HCT116 (cell line): ENCODE measurements around the gene RNFT1. TPM values are rescaled to one million over a fixed set of nuclear protein-coding genes. Genes with fewer than 3 reads are reported as not detected.
"Not testable (repeated sequence)": the region's sequence is repeated elsewhere in the genome, so short reads cannot be mapped to it uniquely, and the experiment has no call there.

Experiments
- ATAC-seq: fragments of 200-7000 bp; cut with Tn5 transposase; 2 replicates; pipeline ENCODE4 v1.9.1; 2020; ENCODE audit warnings: mild to moderate bottlenecking, moderate library complexity
- BruUV-seq: library from RNA; stranded (reverse); fragments of 400-500 nt; replicated peaks from 2 replicates; lab custom pipeline; 2021; lab: Mats Ljungman, UMichigan
- CTCF ChIA-PET: fragments of 300-600 bp; sonication (Branson Sonifier 250); formaldehyde crosslinking; loops from one replicate; lab custom pipeline; 2021; ENCODE audit warnings: antibody characterized with exemption; lab: Charles Lee
- POLR2A ChIA-PET: fragments of 300-600, 350-600 bp; sonication (Branson Sonifier 250); formaldehyde crosslinking; loops from one replicate; lab custom pipeline; 2021; ENCODE audit warnings: antibody characterized with exemption; lab: Charles Lee
- RAD21 ChIA-PET, 2 experiments: fragments of 300-600 bp; sonication (Branson Sonifier 250); formaldehyde crosslinking; loops; one replicate each; lab custom pipeline; 2023; ENCODE audit warnings: low total read pairs in 2 of 2; ENCODE audit not compliant: uncharacterized antibody in 2 of 2, unreplicated experiment in 2 of 2, low non-redundant PET in 1 of 2; lab: Charles Lee
- DNase-seq: peaks from one replicate; pipeline ENCODE4 v3.0.0-alpha.2; 2010; ENCODE audit warnings: low read depth, low spot score
- H2AFZ ChIP-seq: fragments of 200-600 bp; shearing (Covaris generic), sonication (generic); 2 replicates; pipeline ENCODE4 v1.6.1; 2017; ENCODE audit warnings: low read depth, mixed run types, mixed read lengths, antibody characterized with exemption, low read length; ENCODE audit not compliant: poor library complexity, severe bottlenecking
- H3K27ac ChIP-seq: 2 replicates; pipeline ENCODE4 v1.5.1; 2012; ENCODE audit warnings: low read depth, low read length
- H3K27me3 ChIP-seq: fragments of 200-600 bp; sonication (generic); 2 replicates; pipeline ENCODE4 v1.6.1; 2016; ENCODE audit warnings: mixed run types, low read length, mixed read lengths; ENCODE audit not compliant: insufficient read depth
- H3K36me3 ChIP-seq, 2 experiments: fragments of 200-500 bp in 1 of 2; fragments of 200-600 bp in 1 of 2; sonication (Bioruptor generic) in 1 of 2; sonication (generic) in 1 of 2; 2 replicates each; pipeline versions ENCODE4 v1.5.1 to v1.6.1; 2014 to 2016; ENCODE audit warnings: low read length in 2 of 2, inconsistent platforms in 1 of 2, mixed read lengths in 1 of 2, mixed run types in 1 of 2; ENCODE audit not compliant: insufficient read depth in 2 of 2, control insufficient read depth in 1 of 2
- H3K4me1 ChIP-seq, 2 experiments: fragments of 200-600 bp in 1 of 2; sonication (generic) in 1 of 2; 2 replicates each; pipeline versions ENCODE4 v1.5.1 to v1.6.1; 2012 to 2017; ENCODE audit warnings: low read length in 2 of 2, inconsistent platforms in 1 of 2, mild to moderate bottlenecking in 1 of 2, mixed read lengths in 1 of 2, mixed run types in 1 of 2, moderate library complexity in 1 of 2; ENCODE audit not compliant: insufficient read depth in 2 of 2, control insufficient read depth in 1 of 2
- H3K4me2 ChIP-seq: fragments of 200-600 bp; sonication (generic); 2 replicates; pipeline ENCODE4 v1.6.1; 2017; ENCODE audit warnings: mixed run types, low read length, mixed read lengths
- H3K4me3 ChIP-seq, 2 experiments: fragments of 200-600 bp in 1 of 2; sonication (generic) in 1 of 2; replicated peaks in 1 of 2; 2 replicates each; pipeline ENCODE4 v1.5.1; 2011 to 2016; ENCODE audit warnings: low read length in 2 of 2, control low read depth in 1 of 2, low read depth in 1 of 2, mild to moderate bottlenecking in 1 of 2, mixed read lengths in 1 of 2, mixed run types in 1 of 2
- H3K79me2 ChIP-seq: fragments of 200-600 bp; sonication (generic); 2 replicates; pipeline ENCODE4 v1.6.1; 2017; ENCODE audit warnings: mild to moderate bottlenecking, mixed run types, low read length, moderate library complexity, mixed read lengths; ENCODE audit not compliant: insufficient read depth
- H3K9ac ChIP-seq: fragments of 200-600 bp; sonication (generic); 2 replicates; pipeline ENCODE4 v1.6.1; 2016; ENCODE audit warnings: low read length, mixed read lengths
- H3K9me2 ChIP-seq: fragments of 200-600 bp; sonication (generic), shearing (Covaris generic); 2 replicates; pipeline ENCODE4 v1.6.1; 2017; ENCODE audit warnings: mixed run types, mild to moderate bottlenecking, moderate library complexity; ENCODE audit not compliant: insufficient read depth
- H3K9me3 ChIP-seq, 2 experiments: fragments of 200-500 bp in 1 of 2; fragments of 200-600 bp in 1 of 2; sonication (Bioruptor generic) in 1 of 2; sonication (generic) in 1 of 2; 2 replicates each; pipeline ENCODE4 v1.6.1; 2014 to 2017; ENCODE audit warnings: low read length in 2 of 2, mixed read lengths in 2 of 2, inconsistent platforms in 1 of 2, low read depth in 1 of 2, mild to moderate bottlenecking in 1 of 2, mixed run types in 1 of 2, moderate library complexity in 1 of 2; ENCODE audit not compliant: control insufficient read depth in 1 of 2, insufficient read depth in 1 of 2
- H4K20me1 ChIP-seq: fragments of 200-600 bp; sonication (generic), shearing (Covaris generic); 2 replicates; pipeline ENCODE4 v1.6.1; 2017; ENCODE audit warnings: mixed run types, mild to moderate bottlenecking, moderate library complexity; ENCODE audit not compliant: insufficient read depth
- intact Hi-C: fragments of 100-400 bp; cut with micrococcal nuclease; formaldehyde crosslinking; loops from 2 replicates; pipeline ENCODE4 v1.10.0; 2022
- total RNA-seq: library from RNA; stranded (reverse); gene quantifications from one replicate; pipeline ENCODE4 v1.2.1, GENCODE V29; 2021; ENCODE audit not compliant: unreplicated experiment

RNFT1 gene
- total RNA-seq, 1 experiment from 2014 or later, result 24.2 TPM

DNA sequence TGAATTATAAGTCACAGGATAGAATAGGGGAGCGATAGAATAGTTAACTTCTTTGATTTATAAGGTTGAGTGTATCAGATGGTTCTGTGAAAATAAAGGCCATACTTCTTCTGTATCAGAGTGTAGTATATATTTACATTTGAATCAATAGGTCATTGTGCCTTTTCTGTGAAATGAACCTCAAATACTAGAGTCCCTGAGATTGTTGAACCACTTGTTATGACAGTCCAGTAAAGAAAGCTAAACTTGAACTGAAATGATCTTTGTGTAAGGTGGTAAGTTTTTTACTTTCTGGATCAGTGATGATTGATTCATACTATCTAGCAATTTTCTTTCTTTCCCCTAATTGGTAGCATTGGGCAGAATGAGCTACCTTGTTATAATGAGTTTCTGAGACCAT is 31.2 kb downstream of the RNFT1 start:
- intact Hi-C loops, H3K9ac ChIP-seq, POLR2A ChIA-PET, H3K4me2 ChIP-seq, H3K4me3 ChIP-seq, H3K9me3 ChIP-seq, DNase-seq, ATAC-seq, H3K27ac ChIP-seq, H4K20me1 ChIP-seq, H3K79me2 ChIP-seq, H3K27me3 ChIP-seq, H2AFZ ChIP-seq, H3K9me2 ChIP-seq, BruUV-seq, H3K4me1 ChIP-seq, RAD21 ChIA-PET: not testable (repeated sequence)
- CTCF ChIA-PET, result interaction anchor here (2.3 kb wide), 1 partner anchor 19 kb away, joined by 9 read pairs; no protein-coding TSS in a partner anchor
- H3K36me3 ChIP-seq, result peaks cover 40 to 42% of the 10 kb centered on the region in 2 experiments

DNA sequence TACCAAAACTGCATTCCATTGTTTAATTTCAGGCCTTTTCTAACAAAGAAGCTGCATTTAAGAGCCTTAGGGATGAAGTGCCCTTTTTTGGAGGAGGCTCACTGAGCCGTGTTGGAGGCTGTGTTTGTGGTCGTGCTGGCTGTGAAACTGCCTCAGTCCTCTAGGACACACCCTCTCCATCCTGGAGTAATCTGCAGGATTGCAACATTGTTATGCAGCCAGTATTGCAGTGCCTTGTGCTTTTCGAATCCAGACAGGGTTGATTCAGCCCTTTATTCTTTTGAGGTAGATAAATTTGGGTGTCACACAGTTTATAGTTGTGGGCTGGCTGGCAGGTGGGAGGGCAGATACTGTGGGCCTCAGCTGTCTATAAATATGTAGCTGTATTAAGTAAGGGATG is 33.8 kb downstream of the RNFT1 start:
- H3K4me1 ChIP-seq, RAD21 ChIA-PET, H3K27me3 ChIP-seq, H3K27ac ChIP-seq, intact Hi-C loops, H4K20me1 ChIP-seq, H3K9me2 ChIP-seq, H3K79me2 ChIP-seq, POLR2A ChIA-PET, H3K9ac ChIP-seq, H3K4me2 ChIP-seq, H3K4me3 ChIP-seq, H3K9me3 ChIP-seq, CTCF ChIA-PET, H2AFZ ChIP-seq, DNase-seq, BruUV-seq, ATAC-seq: not testable (repeated sequence)
- peaks cover 40 to 52% of the 10 kb centered on the region in 2 experiments for H3K36me3 ChIP-seq

DNA sequence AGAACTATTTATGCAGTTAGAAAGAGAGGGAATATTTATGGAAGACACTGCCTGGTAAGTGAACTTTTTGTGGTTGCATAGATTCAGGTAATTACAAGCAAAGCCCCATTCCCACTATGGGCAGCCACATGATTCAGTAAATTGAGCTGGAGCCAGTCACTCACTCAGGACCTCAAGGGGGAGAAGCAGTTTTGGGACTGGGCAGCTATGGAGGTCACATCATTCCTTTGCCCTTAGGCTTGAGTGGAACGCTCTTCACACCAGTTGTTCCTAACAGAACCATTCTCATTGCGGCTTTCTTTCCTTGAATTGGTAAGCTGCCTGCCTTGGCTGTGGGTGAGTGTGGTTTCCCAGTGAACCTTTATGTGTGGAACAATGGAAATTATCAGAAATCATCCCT is 34.4 kb downstream of the RNFT1 start:
- H3K79me2 ChIP-seq, DNase-seq, H3K27me3 ChIP-seq, H3K4me1 ChIP-seq, H3K9ac ChIP-seq, H2AFZ ChIP-seq, intact Hi-C loops, BruUV-seq, H3K4me3 ChIP-seq, CTCF ChIA-PET, H4K20me1 ChIP-seq, POLR2A ChIA-PET, H3K27ac ChIP-seq, RAD21 ChIA-PET, ATAC-seq, H3K9me3 ChIP-seq, H3K4me2 ChIP-seq, H3K9me2 ChIP-seq: not testable (repeated sequence)
- peaks cover 39 to 56% of the 10 kb centered on the region in 2 experiments for H3K36me3 ChIP-seq

DNA sequence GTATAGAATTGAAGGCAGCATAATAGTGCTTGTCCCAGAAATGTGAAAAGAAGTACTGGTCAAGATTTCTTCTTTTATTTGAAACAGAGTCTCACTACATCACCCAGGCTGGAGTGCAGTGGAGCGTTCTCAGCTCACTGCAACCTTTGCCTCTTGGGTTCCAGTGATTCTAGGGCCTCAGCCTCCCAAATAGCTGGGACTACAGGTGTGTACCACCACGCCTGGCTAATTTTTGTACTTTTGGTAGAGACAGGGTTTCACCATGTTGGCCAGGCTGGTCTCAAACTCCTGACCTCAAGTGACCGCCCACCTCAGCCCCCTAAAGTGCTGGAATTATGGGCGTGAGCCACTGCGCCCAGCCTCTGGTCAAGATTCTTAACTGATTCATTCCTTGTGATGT is 43.9 kb downstream of the RNFT1 start:
- peaks cover 25% of the 10 kb centered on the region for H3K79me2 ChIP-seq
- H3K4me2 ChIP-seq, ATAC-seq, CTCF ChIA-PET, RAD21 ChIA-PET, intact Hi-C loops, BruUV-seq, H3K27ac ChIP-seq, DNase-seq, H3K4me3 ChIP-seq, H4K20me1 ChIP-seq, H3K9ac ChIP-seq, H3K27me3 ChIP-seq, POLR2A ChIA-PET, H2AFZ ChIP-seq, H3K9me3 ChIP-seq, H3K4me1 ChIP-seq, H3K9me2 ChIP-seq: not testable (repeated sequence)
- H3K36me3 ChIP-seq, result peaks cover 22 to 34% of the 10 kb centered on the region in 2 experiments; a peak in 3 of 4 replicates
